ENCODE data around the gene UBE2S. TPM values are rescaled to one million over a fixed set of nuclear protein-coding genes. Genes with fewer than 3 reads are reported as not detected.
"Not testable (repeated sequence)": the region's sequence is repeated elsewhere in the genome, so short reads cannot be mapped to it uniquely, and the experiment has no call there.

UBE2S gene
- total RNA-seq, 1 experiment from 2014 or later: 440 TPM

DNA sequence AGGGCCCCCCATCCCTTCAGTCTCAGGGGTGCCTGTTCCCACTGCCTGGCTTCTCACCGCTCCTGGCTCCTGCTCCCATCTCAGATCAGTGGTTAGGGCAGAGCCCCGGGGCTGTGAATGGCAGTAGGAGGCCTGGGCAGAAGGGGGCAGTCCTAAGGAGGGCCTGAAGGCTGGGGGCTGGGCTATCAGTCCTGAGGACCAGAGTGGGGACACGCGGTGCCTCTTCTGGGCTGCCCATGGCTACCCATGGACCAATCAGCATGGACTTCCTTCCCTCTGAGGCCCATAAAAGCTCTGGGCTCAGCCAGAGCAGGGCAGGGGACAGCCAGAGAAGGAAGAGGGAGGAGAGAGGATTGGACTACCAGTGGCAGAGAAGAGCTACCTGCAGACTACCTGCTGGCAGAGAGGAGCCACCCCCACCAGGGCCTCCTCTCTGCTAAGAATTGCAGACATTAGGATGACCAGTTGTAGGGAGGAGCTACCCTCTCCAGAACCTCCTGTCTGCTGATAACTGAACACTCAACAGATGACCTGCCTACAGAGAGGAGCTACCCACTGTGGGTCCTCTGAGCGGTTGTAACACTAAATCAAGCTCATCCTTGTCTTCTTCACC lies 12.1 kb upstream of the UBE2S start:
- Histone ChIP-seq H3K27me3 (peaks cover 5% of the 10 kb centered on the region; the same call in 1 of the 2 replicates), H3K4me3 (no peak overlapping the region), H3K9me3 (no peaks in the 10 kb centered on the region), H3K36me3 (no peaks in the 10 kb centered on the region)
- no peak for DNase-seq

DNA sequence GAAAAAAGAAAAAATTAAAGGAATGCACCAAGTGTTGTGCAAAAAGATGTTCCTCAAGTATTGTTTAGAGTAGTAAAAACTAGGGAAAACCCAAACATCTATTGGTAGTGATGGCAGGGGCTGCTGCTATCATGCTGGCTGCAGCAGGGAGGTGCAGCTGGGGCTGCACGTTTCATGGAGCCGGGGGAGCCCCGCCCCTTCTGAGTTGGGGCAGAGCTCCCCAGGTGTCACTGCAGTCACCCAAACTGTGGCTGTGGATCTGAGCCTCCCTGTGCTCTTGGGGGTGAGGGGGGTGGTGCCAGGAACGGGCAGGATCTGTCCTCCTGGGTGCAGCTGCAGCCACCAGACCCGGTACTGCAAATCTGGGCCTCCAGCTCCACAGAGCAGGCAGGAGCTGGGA lies 11.5 kb upstream of the UBE2S start:
- DNase-seq: no peak
- peaks cover 2% of the 10 kb centered on the region; the same call in 1 of the 2 replicates for H3K27me3 ChIP-seq
- H3K36me3 ChIP-seq: no peaks in the 10 kb centered on the region
- no peak overlapping the region for H3K4me3 ChIP-seq
- H3K9me3 ChIP-seq: no peaks in the 10 kb centered on the region

DNA sequence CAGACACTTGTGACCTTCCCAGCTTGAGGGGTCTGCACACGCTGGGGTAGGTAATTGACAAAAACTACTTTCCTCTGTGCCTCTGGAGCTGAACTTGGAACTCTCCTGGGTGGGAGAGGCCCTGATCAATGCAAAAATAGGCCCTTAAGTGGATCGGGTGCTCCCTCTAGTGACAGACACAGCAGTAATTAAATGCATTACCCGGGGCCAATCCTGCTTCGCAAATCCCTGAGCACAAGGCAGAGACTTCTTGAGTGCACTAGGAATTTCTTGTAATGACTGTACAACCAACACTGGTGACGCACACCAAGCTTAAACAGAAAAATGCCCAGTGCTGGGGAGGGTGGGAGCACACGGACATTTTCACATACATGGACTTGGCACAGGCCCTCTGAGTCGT lies 10.6 kb upstream of the UBE2S start:
- Histone ChIP-seq H3K27me3 (no peaks in the 10 kb centered on the region), H3K36me3 (no peaks in the 10 kb centered on the region), H3K9me3 (no peaks in the 10 kb centered on the region), H3K4me3 (no peak overlapping the region)
- DNase-seq: peak; percentile 72

DNA sequence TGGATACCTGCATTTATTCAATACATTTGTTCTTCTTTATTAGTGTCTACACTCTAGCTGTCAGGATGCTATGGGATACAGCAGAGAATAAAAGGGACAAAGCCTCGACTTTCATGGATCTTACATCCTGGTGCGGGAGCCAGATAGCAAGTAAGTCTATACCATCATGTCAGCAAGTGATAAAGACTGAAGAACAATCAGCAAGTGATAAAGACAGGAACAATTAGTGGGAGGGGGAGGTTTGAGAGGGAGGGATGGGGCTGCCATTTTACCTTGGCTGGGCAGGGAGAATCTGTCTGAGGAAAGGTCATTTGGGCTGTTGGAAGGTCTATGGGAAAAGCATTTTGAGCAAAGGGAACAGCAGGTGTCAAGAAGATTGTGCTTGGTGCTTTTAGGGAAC lies 2.6 kb upstream of the UBE2S start:
- Histone ChIP-seq H3K27me3 (no peaks in the 10 kb centered on the region), H3K9me3 (no peaks in the 10 kb centered on the region), H3K36me3 (peaks cover 20% of the 10 kb centered on the region), H3K4me3 (no peak overlapping the region)
- no peak for DNase-seq

DNA sequence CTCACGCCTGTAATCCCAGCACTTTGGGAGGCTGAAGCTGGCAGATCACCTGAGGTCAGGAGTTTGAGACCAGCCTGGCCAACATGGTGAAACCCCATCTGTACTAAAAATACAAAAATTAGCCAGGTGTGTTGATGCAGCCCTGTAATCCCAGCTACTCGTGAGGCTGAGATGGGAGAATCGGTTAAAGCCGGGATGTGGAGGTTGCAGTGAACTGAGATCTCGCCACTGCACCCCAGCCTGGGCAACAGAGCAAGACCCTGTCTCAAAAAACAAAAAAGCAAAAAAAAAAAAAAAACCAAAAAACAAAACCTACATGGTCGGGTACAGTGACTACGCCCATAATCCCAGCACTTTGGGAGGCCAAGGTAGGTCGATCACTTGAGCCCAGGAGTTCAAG lies 1.6 kb upstream of the UBE2S start:
- H3K36me3 ChIP-seq: peaks cover 30% of the 10 kb centered on the region
- H3K9me3 ChIP-seq, DNase-seq, H3K27me3 ChIP-seq, H3K4me3 ChIP-seq: not testable (repeated sequence)

DNA sequence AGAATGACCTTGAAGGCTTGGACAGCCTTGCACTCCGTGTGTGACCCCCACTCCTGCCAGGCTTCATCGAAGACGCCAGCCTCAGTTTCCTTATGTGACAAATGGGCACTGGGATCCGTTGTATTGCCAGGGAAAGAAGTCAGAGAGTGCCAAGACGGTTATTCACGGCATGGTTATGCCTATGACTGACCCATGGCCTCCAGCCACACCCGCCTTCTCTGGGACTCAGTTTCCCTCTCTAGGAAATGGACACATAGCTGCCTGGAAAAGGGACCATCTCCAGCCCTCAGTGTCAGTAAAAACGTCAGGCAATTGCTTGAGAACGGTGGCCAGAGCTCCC lies 915 bp upstream of the UBE2S start:
- Histone ChIP-seq H3K4me3 (peak overlapping the region; percentile 32), H3K36me3 (peaks cover 37% of the 10 kb centered on the region), H3K27me3 (no peaks in the 10 kb centered on the region), H3K9me3 (no peaks in the 10 kb centered on the region)
- no peak for DNase-seq

DNA sequence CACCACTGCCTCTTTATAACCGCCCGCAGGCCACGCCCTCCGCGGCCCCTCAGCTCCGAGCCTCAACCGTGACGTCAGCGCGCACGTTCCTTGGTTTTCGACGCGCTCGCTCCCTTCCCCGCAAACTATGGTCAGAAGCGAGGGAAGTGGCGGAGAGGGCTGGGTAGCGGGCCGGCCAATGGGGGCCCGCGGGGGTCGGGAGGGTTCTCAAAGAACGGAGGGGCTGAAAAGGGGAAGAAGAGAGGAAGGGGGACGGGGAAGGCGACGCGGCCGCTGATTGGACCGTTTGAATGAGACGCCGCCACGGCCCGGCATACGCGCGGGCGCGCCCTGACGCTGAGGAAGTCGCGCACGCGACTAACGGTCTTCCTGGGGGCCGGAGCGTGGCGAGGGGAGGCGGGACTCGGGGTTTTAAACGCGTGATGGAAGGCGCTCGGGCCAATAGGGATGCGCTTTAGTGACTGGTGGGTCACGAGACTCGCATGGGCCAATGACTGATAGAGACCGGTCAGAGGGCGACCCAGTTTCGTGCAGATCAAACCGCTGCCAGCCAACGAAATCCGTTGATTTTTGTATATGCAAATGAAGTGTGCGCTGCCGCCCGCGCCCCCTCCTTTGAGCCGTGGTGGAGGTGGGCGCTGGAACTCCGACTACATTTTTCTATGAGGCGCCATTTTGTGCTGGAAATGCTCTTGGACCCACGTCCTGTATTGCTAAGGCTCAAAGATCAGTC lies 378 bp upstream of the UBE2S start:
- Histone ChIP-seq H3K36me3 (peaks cover 42% of the 10 kb centered on the region), H3K9me3 (no peaks in the 10 kb centered on the region), H3K4me3 (peak overlapping the region; percentile 98), H3K27me3 (no peaks in the 10 kb centered on the region)
- peak; percentile 99 for DNase-seq

DNA sequence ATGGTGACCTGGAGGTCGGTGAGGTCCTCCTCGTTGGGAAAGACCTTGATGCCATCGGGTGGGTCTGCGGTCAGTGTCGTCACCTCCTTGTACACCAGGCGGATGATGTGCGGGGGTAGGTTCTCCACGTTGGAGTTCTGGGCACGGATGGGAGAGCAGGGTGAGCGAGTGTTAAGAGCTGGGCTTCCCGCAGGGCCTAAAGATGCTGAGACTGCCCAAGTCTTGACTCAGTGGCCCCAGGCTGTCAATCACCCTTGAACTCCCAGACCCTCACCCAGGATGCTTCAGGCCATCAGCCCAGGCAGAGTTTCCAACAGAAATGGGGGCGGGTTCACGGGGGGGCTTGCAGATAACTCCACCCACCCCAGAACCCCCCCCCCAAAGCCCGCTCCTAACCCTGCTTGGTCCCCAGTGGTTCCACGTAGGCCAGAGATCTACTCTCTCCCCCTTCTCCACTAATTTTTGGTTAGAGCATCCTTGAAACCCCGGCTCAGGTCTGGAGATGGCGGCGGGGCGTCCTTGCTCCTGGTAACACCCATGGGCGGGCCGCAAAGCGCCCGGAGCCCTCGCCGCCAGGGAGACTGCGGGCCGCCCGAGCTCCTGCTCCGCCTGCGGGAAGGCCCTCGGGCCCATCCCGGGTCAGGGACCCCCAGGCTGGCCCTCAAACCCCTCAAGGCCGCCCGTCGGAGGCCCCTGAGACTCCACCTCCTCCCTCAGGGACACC lies 600 bp downstream of the UBE2S start:
- DNase-seq: peak; percentile 48
- H3K27me3 ChIP-seq: no peaks in the 10 kb centered on the region
- H3K36me3 ChIP-seq: peaks cover 52% of the 10 kb centered on the region
- peak overlapping the region; percentile 98 for H3K4me3 ChIP-seq
- no peaks in the 10 kb centered on the region for H3K9me3 ChIP-seq

DNA sequence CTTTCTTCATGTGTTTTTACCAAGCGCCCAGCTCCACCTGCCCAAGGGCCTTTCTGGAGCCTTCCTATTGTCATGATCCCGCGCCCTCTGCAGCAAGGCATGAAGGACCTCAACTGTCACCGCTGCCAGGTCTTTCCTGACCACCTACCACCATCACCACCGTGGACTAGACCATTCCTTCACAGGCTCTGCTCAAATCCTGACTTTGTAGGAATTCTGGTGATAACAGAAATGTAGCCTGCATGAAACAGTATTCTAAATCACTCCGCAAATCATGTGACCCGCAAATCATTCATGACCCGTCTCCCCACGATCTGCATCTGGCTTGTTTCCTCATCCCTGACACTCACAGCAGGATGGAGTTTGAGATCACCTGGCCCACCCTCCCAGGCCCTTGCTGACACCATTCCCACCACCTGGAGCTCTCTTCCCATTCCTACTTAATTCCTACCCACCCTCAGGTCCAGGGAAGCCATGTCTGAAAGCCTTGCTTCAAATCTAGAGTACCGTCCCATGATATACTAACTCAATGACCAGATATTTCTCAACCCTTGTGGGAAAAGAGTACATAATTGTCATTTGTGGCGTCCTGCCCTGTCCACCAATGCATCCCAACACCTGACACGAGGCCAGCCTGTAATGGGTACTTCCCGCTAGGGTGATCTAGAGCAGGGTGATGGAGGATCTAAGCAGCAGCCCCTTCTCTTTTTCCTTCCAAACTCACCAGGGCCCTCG lies 1.3 kb downstream of the UBE2S start:
- Histone ChIP-seq H3K4me3 (peak overlapping the region; percentile 98), H3K36me3 (peaks cover 58% of the 10 kb centered on the region), H3K27me3 (no peaks in the 10 kb centered on the region), H3K9me3 (no peaks in the 10 kb centered on the region)
- no peak for DNase-seq

DNA sequence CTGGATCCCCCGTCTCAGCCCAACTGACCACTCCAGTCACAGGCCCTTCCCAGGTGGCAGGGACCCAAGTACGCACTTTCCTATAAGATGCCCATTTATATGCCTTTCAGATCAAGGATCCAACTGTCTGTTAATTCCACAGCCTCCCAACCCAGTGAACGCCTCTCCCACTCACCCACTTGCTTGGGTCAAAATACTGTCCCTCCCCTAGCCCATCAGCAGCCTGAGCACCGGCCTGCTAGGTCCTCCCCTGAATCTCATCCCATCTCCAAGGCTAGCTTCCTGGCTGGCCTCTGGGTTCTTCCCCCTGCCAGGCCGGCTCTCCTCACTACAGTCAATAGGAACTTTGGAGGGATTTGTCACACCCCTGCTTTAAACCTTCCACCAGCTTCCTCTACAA lies 1.9 kb downstream of the UBE2S start:
- H3K27me3 ChIP-seq: no peaks in the 10 kb centered on the region
- DNase-seq: no peak
- no peaks in the 10 kb centered on the region for H3K9me3 ChIP-seq
- H3K4me3 ChIP-seq: peak overlapping the region; percentile 98
- peaks cover 64% of the 10 kb centered on the region for H3K36me3 ChIP-seq

DNA sequence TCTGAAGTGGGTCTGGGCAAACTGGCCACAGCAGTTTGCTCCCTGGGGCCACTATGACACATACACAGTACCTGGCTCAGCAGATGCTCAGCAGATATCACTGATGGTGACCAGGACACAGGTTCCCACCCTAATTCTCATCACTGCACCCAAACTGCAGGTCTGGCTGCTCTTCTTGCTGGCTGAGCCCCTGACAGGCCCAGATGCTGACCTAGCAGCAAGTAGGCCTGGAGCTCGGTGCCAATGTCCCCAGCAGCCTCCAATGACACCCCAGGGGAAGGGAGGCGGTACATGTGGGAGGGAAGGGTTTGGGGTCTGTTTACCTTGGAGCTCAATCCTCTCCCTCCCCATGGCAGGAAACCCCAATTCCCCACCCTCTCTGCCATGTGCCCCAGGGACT lies 5.1 kb downstream of the UBE2S start:
- DNase-seq: no peak
- peaks cover 75% of the 10 kb centered on the region for H3K36me3 ChIP-seq
- H3K4me3 ChIP-seq: no peak overlapping the region
- no peaks in the 10 kb centered on the region for H3K27me3 ChIP-seq
- H3K9me3 ChIP-seq: no peaks in the 10 kb centered on the region

DNA sequence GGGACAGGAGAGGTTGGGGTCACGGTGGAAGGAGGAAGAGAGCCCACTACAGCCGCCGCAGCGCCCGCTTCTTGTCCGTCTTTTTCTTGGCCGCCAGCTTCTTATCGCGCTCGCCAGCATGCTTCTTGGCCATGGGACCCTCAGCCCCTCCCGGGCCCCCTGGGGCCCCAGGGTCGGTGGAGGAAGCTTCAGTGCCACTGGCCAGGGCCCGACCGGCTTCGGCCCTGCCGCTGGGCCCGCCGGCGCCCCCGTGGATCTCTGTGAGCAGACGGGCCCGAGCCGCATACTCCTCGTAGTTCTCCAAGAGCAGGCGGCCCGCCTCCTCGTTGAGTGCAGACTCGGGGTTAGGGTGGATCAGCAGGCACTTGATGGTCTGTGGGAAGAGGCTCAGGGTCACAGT lies 6.2 kb downstream of the UBE2S start:
- peaks cover 67% of the 10 kb centered on the region for H3K36me3 ChIP-seq
- not testable (repeated sequence) for H3K9me3 ChIP-seq, H3K27me3 ChIP-seq, H3K4me3 ChIP-seq, DNase-seq

DNA sequence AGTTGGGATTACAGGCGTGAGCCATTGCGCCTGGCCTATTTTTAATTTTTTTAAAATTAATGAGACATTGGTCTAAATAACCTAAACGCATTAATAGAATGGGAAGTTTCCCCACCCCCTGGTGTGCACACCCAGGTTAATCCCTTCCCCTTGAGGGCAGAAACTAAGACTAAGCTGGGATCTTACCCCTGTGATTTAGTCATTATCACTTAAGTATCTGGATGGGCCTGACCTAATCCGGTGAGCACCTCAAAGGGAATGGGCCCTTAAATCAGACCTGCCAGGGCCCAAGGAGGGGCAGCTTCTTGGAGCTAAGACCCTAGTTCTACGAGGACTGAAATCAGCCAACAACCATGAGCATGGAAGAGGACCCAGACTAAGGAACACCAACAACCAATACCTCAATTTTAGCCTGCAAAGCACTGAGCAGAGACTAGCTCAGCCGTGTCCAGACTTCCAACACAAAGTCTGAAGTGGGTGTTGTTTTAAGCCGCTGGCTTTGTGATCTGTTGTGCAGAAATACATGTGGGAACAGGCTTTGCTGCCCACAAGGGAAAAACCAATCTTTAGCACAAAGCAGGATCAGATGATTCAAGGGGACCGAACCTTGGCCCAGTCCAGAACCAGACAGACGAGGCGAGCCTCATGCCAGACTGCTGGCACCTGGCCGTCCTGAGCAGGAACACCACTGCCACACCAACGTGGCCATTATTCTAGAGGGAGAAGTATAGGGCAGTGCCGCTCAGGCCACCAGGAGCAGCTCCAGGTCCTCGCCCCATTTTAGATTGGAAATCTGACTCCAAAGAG lies 7.1 kb downstream of the UBE2S start:
- Histone ChIP-seq H3K36me3 (peaks cover 58% of the 10 kb centered on the region), H3K27me3 (no peaks in the 10 kb centered on the region), H3K4me3 (no peak overlapping the region), H3K9me3 (no peaks in the 10 kb centered on the region)
- no peak for DNase-seq

DNA sequence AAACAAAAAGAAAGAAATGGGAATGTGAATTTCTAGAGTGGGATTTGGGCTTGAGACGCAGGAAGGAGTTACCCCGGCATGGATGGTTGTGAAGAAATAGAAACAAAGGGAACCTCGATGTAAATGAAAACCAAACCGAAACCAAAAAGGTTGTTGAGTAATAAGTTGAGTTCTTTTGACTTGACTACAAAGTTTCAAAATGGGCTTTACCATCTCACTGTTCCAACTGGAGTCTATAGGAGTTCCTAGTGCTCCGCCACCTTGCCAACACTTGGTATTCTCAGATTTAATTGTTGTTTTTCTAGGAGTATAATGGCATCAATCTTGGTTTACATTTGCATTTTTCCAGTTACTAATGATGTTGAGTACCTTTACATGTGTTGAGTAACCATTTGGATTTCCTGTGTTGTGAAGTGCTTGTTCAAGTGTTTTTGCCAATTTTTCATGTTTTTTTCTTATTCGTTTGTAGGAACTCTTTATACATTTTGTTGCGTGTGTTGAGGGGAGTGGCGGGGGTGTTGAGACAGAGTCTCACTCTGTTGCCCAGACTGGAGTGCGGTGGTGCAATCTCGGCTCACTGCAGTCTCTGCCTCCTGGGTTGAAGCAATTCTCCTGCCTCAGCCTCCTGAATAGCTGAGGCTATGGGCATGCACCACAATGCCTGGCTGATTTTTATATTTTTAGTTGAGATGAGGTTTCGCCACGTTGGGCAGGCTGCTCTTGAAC lies 9.2 kb downstream of the UBE2S start:
- peaks cover 37% of the 10 kb centered on the region for H3K36me3 ChIP-seq
- H3K4me3 ChIP-seq: no peak overlapping the region
- no peaks in the 10 kb centered on the region for H3K9me3 ChIP-seq
- no peak for DNase-seq
- H3K27me3 ChIP-seq: no peaks in the 10 kb centered on the region

DNA sequence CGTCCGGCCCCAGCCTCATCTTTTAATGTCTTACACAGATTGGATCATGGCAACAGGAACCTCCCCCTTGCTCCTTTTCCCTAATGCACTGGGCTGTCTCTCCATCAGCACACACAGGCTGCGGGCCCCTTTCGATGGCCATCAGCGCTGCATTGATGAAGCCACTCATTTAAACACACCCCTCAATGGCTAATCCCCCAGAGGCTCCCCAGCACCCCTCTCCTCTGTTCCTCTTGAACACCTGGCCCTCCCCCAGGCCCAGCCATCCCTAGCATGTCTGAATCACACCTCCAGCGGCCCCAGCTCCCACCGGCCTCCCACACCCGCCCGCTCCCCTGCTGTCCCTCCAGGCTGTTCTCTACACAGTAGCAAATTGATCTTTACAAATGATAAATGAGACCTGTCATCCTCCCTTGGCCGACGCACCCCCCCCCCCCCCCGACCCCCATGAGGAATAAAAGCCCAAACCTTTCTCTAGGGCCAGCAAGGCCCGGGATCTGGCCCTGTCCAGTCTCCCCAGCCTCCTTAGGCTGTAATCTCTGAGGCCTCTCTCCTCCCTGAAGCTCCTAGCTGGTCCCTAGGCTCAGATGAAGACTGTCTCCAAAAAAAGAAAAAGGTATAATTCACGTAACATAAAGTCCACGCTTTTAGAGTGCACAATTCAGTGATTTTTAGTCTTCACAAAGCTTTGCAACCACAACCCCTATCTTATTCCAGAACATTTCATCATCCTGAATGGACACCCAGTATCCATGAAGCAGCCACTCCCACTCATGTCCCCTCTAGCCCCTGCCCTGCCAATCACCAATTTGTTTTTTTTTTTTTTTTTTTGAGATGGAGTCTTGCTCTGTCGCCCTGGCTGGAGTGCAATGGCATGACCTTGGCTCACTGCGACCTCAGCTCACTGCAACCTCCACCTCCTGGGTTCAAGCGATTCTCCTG lies 14.5 kb downstream of the UBE2S start:
- no peak for DNase-seq
- Histone ChIP-seq H3K9me3 (no peaks in the 10 kb centered on the region), H3K27me3 (no peaks in the 10 kb centered on the region), H3K36me3 (peaks cover 40% of the 10 kb centered on the region), H3K4me3 (no peak overlapping the region)
